Upper lobe of left lung (tissue), 4 donors: ENCODE data around the gene TXNRD2.

Experiments
- CTCF ChIP-seq, 6 experiments: fragments of 450-650 bp in 4 of 6; fragments of 200-600 bp in 2 of 6; sonication (generic) in 2 of 6; IDR thresholded peaks; one replicate each; pipeline ENCODE4 v1.5.1; 2016 to 2019; ENCODE audit warnings: antibody characterized with exemption in 6 of 6
- POLR2AphosphoS5 ChIP-seq, 2 donors: sonication (generic); formaldehyde crosslinking; IDR thresholded peaks; one replicate each; pipeline ENCODE4 v1.5.1; 2017; ENCODE audit warnings: antibody characterized with exemption in 2 of 2

DNA sequence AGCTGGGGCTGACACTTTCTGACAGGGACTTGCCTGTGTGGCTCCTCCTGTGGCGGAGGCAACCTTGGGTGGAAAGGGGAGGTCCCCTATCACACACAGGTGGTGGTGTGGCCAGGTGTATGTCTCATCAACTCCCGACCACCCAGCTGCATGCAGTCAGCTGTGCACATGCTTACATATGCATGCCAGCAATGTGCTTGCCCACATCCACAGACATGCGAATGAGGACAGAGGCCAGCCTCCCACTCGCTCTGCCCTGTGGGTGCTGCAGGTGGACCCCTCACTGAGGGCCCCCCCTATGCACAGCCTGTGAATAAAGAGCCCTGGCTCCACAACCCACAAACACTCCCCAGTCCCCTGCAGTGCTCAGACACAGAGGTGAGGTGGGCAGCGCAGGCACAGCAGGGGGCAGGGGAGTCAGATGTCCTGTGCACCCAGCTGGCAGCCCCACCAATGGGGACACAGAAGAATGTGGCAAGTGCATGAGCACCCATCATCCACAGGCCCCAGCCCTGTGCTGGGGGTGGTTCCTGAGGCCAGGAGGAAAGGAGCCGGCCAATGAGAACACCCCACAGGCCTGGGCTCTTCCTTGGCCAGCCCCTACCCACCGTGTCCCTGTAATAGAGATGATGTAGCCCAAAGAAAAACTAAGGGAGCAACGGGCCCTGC is 96.4 kb downstream of the TXNRD2 start:
- no peak for TF ChIP-seq CTCF (IDR thresholded peaks at IDR 0.05)
- TF ChIP-seq POLR2AphosphoS5 (IDR thresholded peaks at IDR 0.05) = no peak
